Upper lobe of left lung (tissue), 4 donors: ENCODE measurements around the gene CD79A.

Experiments
- CTCF ChIP-seq, 6 experiments: fragments of 450-650 bp in 4 of 6; fragments of 200-600 bp in 2 of 6; sonication (generic) in 2 of 6; IDR thresholded peaks; one replicate each; pipeline ENCODE4 v1.5.1; 2016 to 2019; ENCODE audit warnings: antibody characterized with exemption in 6 of 6
- POLR2A ChIP-seq, 4 donors: fragments of 450-650 bp; IDR thresholded peaks; one replicate each; pipeline ENCODE4 v1.5.1; 2016 to 2017; ENCODE audit warnings: antibody characterized with exemption in 4 of 4, mild to moderate bottlenecking in 2 of 4
- POLR2AphosphoS5 ChIP-seq, 2 donors: sonication (generic); formaldehyde crosslinking; IDR thresholded peaks; one replicate each; pipeline ENCODE4 v1.5.1; 2017; ENCODE audit warnings: antibody characterized with exemption in 2 of 2

DNA sequence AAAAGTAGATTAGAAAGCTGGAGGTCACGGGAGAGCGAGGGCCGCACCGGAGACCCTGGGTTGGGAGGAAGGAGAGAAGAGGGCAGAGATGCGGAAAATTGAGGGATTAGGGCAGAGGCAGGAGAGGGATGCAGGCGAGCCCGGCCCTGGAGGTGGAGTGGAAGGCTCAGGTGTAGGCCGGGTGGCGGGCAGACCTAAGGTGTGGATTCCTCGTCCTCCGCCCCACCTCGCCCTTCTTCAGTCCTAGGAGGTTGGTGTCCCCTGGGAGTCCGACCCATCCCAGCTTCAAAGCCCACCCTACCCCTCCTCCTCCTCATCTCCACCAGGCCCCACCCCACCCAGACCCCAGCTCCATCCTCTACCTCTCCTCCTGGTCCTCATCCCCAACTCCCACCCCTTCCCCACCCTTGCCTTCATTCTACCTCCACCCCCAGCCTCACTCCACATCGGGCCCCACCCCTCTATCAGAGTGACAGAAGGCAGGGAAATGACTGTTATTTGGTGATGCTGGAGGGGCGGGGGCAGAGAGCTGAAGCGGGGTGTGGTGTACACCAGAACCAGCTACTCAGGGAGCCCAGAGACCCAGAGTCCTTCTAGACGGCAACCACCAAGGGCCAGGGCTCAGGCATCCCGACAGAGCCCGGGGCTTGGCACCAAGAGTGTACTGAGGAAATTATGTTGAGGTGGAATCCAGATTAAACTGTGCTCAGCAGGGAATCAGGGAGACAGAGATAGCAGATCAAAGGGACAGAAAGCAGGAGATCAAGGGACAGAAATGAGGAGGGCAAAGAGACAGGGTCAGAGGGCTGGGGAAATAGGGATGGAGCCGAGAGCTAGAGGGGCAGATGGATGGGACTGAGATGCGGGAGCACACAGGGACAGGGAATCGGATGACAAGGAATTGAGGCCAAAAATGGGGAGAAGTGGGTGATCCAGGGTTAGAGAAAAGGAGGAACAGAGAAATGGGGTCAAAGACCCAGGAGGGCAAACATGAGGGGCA, 44.8 kb downstream of the CD79A start:
- TF ChIP-seq CTCF (IDR thresholded peaks at IDR 0.05) = no peak
- TF ChIP-seq POLR2A (IDR thresholded peaks at IDR 0.05) = no peak
- no peak for TF ChIP-seq POLR2AphosphoS5 (IDR thresholded peaks at IDR 0.05)
